Amniotic stem cell (primary cell): Measurements from ENCODE around the gene UNC5CL.

ENCODE experiments used
- DNase-seq: peaks from one replicate; lab custom pipeline; 2025; lab: John Stamatoyannopoulos, UW

The UNC5CL gene, protein sequence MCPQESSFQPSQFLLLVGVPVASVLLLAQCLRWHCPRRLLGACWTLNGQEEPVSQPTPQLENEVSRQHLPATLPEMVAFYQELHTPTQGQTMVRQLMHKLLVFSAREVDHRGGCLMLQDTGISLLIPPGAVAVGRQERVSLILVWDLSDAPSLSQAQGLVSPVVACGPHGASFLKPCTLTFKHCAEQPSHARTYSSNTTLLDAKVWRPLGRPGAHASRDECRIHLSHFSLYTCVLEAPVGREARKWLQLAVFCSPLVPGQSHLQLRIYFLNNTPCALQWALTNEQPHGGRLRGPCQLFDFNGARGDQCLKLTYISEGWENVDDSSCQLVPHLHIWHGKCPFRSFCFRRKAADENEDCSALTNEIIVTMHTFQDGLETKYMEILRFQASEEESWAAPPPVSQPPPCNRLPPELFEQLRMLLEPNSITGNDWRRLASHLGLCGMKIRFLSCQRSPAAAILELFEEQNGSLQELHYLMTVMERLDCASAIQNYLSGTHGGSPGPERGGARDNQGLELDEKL

DNA sequence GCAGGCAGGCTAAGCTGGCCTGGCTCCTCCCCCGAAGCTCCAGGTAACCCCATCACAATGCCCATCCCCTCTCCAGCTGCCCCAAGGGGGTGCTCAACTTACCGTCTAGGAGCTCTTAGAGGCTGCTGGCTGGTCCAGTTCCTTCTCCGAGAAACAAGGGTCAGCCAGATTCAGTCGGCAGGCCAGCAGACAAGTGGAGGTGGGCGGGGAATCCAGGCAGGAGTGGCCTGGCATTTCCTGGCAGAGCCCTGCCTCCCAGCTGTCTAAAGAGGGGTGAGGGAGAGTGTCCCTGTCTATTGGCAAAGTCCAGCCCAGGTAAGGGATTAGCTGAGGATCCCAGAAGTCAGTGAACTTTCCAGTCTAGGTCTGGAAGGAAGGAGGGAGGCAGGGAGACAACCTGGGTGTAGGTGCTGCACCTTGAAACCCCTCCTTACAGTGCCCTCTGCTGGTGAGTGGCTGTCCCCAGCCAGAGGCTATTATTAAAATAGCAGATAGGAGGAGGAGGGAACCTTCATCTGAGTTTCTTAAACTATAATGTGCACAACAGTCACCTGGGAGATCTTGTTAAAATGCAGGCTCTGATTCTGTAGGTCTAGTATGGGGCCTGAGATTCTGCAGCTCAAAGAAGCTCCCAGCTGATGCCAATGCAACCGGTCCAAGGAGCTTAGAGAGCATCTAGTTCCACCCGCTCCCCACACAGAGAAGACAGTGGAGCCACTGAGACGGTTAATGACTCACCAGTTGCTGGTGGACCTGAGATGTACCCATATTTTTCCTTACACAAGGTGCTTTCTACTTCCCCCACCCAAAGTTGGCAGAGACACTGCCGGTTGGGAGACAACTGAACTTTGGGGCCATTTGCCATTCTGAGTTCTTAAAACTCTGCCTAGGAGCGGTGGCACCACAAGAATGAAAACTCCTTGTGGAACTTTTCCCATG, at the start of gene UNC5CL:
TSS of gene UNC5CL (minus strand) at position 162 of the 939 bp plus-strand sequence. CDS start 4,147 bp downstream, outside the sequence.
- no peak for DNase-seq

DNA sequence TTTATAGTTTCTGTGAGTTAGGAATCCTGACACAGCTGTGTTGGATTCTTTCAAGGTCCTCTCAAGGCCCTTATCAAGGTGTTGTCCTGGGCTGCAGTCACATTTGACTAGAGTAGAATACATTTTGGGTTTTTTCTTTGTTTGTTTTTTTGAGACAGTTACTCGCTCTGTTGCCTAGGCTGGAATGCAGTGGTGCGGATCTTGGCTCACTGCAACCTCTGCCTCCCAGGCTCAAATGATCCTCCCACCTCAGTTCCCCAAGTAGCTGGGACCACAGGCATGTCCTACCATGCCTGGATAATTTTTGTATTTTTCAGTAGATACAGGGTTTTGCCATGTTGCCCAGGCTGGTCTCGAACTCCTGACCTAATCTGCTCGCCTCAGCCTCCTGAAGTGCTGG, 49.4 kb upstream of the UNC5CL start:
- no peak for DNase-seq

DNA sequence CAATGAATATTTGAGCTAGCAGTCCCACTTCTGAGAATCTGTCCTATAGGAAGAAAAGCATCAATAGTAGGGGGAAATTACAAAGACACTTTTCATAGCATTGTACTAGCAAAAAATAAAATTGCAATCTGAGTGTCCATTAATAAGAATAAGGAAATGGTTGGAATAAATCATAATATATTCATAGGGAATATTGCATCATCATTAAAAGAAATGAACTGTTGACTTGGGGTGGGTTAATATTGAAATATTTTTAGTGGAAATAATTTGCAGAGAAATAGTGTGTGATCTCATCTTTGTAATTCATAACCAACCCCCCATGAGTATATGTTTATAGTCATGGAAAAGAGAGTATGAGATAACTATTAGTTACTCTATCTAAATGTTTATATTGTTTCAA, 46.2 kb upstream of the UNC5CL start:
- no peak for DNase-seq

DNA sequence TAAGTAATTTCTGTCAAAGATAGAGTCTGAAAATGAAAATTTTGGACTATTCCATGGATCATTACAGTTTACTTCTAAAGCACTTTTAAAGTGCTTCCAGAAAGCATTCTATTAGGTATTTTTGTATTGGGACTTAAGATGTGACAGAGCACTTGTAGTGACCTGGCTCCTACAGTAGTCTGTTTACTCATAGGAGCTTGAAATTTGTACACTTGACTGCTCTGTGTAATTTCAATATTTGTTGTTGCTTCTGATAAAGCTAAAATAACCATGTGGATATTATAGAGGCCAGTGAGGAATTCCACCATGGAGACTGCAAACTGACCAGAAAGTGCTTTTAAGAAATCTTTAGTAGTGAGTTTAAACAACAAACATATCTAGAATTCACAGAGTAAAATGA, 44.1 kb upstream of the UNC5CL start:
- DNase-seq = no peak

DNA sequence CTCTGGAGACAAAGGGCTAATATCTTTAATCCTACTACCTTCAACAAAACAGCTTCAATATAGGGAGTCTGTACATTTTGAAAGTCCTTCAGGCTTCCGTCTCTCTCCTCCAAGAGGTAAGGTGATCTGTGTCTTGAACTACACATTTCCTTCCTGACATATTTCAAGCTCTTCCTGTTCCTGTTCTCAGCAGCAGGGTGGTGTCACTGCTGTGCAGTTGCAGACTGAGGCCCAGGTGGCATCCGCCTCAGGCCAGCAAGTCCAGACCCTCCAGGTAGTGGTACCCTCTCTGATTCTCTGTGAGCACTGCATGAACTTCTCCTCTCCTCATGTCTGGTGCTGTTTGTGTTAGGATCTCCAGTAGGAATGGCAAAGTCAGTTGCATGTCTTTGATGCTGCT, 41.6 kb upstream of the UNC5CL start:
- no peak for DNase-seq

DNA sequence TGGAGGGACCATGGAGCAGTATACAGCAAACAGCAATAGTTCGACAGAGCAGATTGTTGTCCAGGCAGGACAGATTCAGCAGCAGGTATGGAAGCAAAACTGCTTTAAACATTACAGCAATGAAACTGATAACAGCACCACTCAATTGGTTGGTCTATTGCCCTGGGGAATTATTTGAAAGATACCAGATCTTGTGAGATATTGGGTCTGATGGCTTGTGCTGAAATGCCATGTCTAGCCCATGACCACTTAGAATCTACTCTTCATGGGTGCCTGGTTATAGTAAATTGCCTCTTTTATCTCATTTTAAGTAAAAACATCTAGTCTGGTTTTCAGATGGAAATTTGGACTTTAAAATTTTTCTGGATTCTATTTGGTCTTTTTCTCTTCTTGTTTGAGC, 40.1 kb upstream of the UNC5CL start:
- no peak for DNase-seq

DNA sequence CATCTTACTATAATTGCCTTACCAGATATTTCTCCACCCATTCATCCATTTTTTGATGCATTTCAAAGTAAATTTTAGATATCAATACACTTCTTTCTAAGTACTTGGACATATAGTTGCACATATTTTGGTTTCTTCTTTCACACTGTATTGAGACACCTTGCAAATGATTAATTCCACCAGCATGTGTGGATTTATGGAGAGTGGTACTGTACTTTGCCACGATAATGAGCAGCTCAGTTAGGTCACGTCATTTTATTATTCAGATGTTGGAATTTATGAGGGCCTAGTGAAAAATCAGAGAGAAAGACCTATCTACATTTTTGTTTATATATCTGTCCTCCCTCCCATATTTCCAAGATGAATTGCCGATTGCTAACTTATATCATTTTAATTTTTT, 39.1 kb upstream of the UNC5CL start:
- DNase-seq = no peak

DNA sequence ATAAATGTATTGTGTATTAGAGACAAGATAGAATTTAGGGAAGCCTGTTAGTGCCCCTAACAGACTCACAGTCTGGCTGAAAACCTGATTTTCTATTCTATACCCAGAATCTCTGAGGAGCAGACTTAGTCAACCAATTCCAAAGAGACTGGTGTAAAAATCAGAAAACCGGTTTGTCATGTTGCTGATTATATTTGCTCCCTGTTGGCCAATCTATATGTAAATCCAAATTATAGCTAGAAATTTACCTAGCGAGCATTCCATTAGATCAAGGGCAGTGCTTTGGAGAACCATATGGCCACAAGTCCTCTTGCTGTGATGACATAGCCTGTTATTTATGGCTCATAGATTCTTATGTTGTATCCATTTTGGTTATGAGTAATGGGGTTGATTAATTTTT, 38.5 kb upstream of the UNC5CL start:
- no peak for DNase-seq

DNA sequence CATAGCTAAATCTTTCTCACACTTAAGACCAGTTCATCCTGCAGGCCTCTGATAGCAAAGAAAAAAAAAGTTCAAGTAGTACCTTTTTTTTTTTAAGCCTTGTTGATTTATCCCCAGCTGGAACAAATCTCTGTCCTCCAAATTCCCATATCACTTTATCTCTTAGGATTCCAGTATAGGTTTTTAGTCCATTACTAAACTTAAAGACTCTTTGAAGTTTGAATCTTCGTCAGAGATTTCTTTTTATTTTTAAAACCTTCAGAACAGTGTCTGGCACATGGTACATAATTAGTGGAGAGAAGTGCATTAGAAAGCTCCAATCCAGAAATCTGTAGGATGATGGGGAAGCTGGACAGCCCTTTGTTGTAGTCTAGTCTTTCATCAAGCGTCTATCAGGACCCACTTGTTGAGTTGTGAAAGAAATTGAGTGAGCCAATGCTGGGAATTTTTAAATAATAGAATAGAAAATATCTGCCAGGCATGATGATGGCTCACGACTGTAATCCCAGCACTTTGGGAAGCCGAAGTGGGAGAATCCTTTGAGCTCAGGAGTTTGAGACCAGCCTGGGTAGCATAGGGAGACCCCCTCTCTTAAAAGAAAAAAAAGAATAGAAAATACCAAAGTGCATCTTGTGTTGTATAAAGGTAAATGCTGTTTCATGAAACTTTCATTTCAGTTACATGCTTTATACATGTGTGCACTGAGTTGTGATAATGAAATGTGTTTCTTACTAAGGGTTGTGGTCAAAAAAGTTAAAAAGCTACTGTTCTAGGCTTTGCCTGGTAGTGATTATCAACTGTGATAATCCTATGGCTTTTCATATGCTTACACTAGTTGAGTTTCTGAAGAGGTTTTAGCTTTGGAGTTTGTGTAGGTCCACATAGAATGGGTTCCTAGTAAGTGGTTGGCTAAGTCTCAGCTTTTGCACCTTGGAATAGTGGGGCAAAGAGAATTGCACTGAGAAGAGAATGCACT, 36.9 kb upstream of the UNC5CL start:
- no peak for DNase-seq

DNA sequence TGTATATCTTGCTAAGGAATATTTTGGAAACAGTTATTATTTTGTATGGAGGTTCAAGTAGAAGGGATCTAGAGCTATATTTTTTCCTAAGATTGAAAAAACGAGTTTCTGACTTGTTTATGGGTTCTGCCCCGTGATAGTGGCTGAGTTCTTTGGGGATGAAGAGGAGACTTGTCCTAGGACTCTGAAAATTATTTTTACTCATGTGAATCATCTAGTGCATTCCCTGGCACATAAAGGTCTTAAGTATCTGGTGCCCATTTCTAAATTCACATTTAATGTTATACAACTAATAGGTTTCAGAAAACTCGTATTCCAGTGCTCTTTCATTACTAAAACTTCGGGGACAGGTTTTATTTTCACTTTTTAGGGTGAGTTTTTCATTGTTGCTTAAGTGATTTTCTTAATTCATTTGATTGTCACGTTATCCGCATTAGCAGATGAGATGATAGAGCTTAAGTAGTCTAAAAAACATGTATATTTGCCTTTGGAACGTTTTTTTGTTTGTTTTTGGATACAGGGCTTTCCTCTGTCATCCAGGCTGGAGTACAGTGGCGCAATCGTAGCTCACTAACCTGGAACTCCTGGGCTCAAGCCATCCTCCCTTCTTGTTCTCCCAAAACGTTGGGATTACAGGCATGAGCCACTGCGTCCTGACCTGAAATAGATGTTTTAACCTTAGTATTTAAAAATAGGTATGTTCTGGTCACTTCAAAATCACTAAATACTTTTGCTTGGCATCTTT, 35.8 kb upstream of the UNC5CL start:
- no peak for DNase-seq

DNA sequence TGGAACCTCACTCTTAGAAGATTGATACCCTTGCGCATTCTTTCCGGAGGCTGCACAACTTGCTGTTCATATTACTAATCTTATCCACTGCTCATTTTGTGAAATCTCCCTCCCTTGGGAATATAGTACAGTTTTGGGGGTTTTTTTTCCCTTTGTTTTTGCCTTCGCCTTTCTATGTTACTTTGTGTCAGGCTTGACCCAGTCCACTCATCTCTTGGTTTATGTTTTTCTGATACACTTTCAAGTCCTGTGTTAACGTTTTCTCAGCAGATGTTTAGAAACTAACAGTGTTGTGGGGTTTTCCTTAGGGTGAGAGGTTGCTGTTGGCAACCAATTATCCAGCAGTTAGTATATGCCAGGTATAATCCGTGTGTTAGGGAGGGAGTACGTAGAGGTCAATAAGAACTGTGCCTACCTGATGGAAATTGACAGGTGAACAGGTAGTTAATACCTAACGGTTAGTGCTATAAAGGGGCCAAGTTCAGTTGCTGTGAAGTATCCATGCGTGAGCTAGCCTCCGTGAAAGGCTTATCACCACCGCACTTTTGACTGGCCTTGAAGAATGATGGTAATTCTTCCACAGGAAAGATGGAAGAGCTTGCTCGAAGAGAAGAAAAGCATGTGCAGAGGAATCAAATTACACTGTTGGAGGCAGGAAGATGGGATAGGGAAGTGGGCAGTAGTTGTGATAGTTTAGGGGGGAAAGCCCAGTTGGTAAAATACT, 35.1 kb upstream of the UNC5CL start:
- no peak for DNase-seq

DNA sequence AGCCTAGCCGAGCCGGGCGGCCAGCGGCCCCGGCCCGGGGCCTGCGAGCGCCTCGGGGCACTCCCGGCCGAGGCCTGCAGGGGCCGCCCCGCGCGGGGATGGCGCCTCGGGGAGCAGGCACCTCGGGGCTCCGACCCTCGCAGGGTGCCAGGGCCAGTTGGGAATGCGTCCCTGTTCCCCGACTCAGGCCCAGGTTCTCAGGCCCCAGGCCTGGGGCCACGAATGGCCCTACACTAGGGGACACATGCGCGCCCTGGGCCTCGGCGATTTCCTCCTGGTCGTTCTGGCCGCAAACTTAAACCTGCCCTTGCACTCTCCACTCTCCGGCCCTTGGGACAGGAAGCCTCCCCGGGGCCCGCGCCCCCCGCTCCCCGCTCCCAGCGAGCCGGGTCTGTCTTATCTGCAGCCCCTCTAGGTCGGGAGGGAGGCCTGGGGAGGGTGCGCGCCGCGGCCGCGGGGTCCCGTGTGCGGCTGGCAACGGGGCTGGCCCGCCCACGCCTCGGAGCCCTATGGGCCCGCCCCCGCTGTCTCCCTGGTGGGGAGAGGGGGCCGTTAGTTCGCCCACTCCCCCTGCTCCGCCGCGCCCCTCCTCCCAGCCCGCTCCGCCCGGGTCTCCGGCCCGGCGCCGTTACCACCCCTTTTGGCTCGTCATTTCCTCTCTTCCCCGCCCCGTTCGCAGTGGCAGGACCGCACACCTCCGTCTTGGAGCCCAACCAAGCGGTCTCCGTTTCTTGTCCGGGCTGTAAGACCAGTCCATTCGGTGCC, 34.4 kb upstream of the UNC5CL start:
- peak; percentile 61 for DNase-seq

DNA sequence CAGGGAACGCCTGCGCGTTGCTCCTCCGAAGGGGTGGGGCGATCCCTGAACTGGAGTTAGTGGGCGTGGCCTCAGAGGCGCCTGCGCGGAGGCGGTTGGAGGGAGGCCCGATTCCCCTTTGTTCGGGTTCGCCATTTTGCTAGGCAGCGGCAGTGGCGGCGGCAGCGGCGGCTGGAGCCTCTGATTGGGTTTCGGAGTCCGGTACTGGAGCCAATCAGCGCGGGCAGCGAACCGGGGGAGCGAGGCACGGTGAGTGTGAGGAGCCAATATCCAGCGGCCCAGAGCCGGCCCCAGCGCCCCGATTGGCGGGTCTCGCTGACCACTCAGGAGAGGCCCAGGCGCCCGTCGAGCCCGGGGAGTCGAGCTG, 33.8 kb upstream of the UNC5CL start, which contains the start of gene NFYA:
TSS of gene NFYA (plus strand) at position 139 of the 367 bp plus-strand sequence. CDS start 6,116 bp downstream, outside the sequence.
- DNase-seq = peak; percentile 100

DNA sequence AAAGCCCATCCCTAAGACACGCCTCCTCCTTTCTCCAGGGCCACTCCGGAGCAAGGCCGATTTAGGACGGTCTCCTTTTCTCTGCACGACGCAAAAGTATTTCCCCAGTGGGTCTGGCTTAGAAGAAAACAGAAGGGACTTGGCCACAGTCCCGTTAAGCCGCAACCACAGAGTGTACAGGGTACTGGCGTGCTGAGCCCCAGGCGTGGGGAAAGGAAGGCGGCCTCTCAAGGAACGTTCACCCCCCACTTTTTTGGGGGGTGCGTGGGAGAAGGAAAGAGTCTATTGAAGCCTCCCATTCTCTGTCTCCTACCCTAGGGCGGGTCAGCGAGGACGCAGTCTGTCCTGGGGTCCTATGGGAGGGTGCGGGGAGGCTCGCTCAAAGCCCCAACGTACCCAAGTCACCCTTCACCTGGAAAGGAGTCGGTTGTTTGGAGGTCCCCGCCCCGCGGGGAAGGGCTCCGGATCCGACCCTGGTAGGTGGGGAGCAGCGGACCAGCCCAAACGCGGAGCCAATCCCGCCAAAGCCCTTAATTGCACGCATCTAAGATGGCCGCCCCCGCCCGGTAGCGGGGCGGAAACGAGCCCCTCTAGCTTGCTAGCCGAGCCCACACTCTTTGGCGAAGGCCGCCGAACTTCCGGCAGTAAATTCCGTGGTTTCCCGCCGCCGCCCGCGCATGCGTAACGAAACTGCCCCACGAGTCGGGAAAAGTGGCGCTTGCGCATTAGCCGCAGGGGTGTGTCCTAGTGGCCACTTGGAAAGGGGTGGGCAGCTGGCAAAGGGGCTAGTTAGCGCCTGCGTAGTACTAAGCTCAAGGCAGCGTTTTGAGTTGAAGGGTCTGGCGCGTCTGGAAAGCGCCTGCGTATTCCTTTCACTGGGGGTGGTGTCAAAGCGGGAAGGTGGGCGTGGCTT, 33.2 kb upstream of the UNC5CL start, which contains the start of gene OARD1:
TSS of gene OARD1 (minus strand) at position 434 of the 913 bp plus-strand sequence. CDS start 722 bp downstream, outside the sequence.
- DNase-seq = peak; percentile 100

DNA sequence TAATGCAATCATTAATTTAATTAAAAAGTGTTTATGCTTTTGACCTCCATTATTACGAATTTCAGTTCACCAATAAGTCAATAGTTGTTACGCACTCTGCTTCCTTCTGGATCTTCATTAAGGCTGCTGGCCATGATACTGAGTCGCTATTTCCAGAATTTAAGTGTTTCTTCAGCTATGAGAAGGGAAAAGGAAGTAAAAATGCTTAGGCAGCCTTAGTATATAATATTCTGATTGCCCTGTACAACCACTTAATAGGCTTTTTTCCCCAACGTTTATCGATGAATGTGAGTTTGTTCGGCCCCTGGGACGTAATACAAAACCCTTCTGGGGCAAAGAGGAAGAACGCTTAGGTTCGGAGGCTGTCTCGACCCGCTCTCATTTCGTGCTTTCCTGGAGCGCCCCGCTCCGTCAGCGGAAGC, 32.5 kb upstream of the UNC5CL start:
- DNase-seq = no peak

DNA sequence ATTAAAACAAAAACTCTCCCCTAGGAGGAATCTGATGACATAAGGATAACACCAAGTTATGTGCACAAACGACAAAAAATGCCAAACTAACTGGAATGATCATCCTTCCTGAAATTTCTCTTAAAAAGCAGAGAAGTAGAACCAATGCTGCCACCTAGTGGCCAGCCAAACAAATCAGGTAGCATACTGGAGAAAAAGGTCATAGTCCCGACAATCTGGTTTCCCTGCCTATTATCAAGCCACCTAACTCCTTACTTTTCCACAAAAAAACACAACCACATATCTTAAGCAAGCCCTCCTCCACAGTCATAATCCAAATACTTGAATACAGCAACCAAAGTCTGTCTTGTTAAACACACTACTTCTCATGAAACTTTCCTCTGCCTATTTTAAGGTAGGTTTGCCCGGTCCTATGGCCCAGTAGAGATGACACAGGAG, 27.9 kb upstream of the UNC5CL start:
- DNase-seq = peak; percentile 67

DNA sequence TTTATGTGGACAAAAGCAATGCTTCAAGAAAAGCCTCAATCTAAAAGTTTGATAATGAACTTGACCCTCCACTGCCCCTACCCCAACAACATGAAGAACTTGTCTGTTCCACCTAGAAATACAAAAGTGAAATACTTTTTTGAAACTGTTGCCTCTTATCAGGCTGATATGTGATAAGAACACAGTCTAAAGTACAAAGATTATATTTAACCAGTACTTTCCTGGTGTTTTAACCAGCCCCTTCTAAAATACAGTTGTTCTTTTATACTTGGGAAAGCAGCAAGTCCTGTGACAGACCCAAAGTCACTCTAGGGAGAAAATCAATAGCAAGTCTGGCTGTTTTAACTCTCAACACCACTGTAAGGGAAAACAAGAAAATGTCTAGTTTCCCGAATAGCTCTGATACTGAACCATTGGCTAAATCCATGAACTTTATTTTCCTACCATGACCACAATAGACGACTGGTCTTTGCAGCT, 26.6 kb upstream of the UNC5CL start:
- DNase-seq = no peak

DNA sequence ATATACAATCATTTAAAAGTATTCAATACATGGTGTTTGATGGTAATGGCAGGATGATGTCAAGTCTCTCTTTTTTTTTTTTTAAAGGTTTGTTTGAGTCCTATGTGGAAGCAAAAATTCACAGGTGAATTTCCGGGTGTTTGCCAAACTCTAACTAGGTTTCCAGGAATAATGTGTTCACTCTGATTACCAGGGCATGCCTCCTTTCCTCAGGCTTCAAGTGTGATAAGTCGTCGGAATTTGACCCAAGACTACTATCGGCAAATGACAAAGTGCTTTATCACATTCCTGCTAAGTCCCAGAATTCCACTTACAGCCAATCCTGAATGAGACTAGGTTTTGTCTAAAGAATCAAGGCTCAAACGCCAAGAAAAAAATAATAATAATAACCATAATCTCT, 25.8 kb upstream of the UNC5CL start:
- no peak for DNase-seq
